Gastroesophageal sphincter (tissue), 4 donors: ENCODE results near the gene ESYT3. TPM values are rescaled to one million over a fixed set of nuclear protein-coding genes. Genes with fewer than 3 reads are reported as not detected.
"Not testable (repeated sequence)": the region's sequence is repeated elsewhere in the genome, so short reads cannot be mapped to it uniquely, and the experiment has no call there.

Experiments used
- ATAC-seq: fragments of 150-250 bp; one replicate; pipeline ENCODE4 v1.9.1; 2016; ENCODE audit warnings: mild to moderate bottlenecking, moderate library complexity
- H3K27ac ChIP-seq, 4 donors: fragments of 200-600 bp; sonication (generic) in 3 of 4; 1 replicate in 3 of 4; 2 replicates in 1 of 4; pipeline ENCODE4 v1.5.1; 2016 to 2019
- H3K27me3 ChIP-seq: fragments of 200-600 bp; sonication (generic); one replicate; pipeline ENCODE4 v1.5.1; 2019
- H3K36me3 ChIP-seq, 2 donors: fragments of 200-600 bp; sonication (generic); one replicate each; pipeline ENCODE4 v1.5.1; 2019; ENCODE audit warnings: control low read depth in 1 of 2
- H3K4me1 ChIP-seq, 3 donors: fragments of 200-600 bp; sonication (generic); 1 replicate in 2 of 3; 2 replicates in 1 of 3; pipeline ENCODE4 v1.5.1; 2016 to 2019; ENCODE audit warnings: control low read depth in 2 of 3
- H3K4me3 ChIP-seq, 2 donors: fragments of 200-600 bp; sonication (generic); one replicate each; pipeline ENCODE4 v1.5.1; 2019; ENCODE audit warnings: mild to moderate bottlenecking in 1 of 2, moderate library complexity in 1 of 2
- H3K9me3 ChIP-seq, 3 donors: fragments of 200-600 bp; sonication (generic); one replicate each; pipeline ENCODE4 v1.5.1; 2017 to 2019; ENCODE audit warnings: control low read depth in 2 of 3
- CTCF ChIP-seq, 4 experiments: fragments of 200-600 bp in 2 of 4; fragments of 450-650 bp in 2 of 4; sonication (generic) in 1 of 4; IDR thresholded peaks; one replicate each; pipeline ENCODE4 v1.5.1; 2017 to 2019; ENCODE audit warnings: antibody characterized with exemption in 4 of 4, mild to moderate bottlenecking in 2 of 4, moderate library complexity in 2 of 4
- EP300 ChIP-seq: sonication (generic); formaldehyde crosslinking; IDR thresholded peaks from one replicate; pipeline ENCODE4 v1.6.1; 2017; ENCODE audit warnings: antibody characterized with exemption, mild to moderate bottlenecking
- POLR2A ChIP-seq, 2 donors: fragments of 450-650 bp; IDR thresholded peaks; one replicate each; pipeline ENCODE4 v1.6.1; 2017; ENCODE audit warnings: antibody characterized with exemption in 2 of 2, mild to moderate bottlenecking in 2 of 2, moderate library complexity in 1 of 2
- POLR2AphosphoS5 ChIP-seq: sonication (generic); formaldehyde crosslinking; IDR thresholded peaks from one replicate; pipeline ENCODE4 v1.6.1; 2017; ENCODE audit warnings: antibody characterized with exemption
- WGBS, 2 donors: methylation state at CpG; one replicate each; pipeline ENCODE4 v1.1.5; 2018; ENCODE audit warnings: low coverage in 1 of 2; 5-methylcytosine and 5-hydroxymethylcytosine counted together
- total RNA-seq, 4 donors: library from RNA; depleted of rRNA; stranded (reverse); fragments of >200 nt; gene quantifications; one replicate each; pipeline ENCODE4 v1.1.0, GENCODE V29; 2016

The ESYT3 gene
- total RNA-seq, 4 donors from 2014 or later, result 0.93 to 1.9 (median 1.4) TPM

- Histone ChIP-seq H3K9me3 (peaks cover 0 to 9% (median 0%) of the 10 kb centered on the region in 3 donors), H3K4me3 (no peak overlapping the region), H3K4me1 (no peaks in the 10 kb centered on the region), H3K27me3 (no peaks in the 10 kb centered on the region), H3K36me3 (peaks cover 0 to 42% of the 10 kb centered on the region in 2 donors), H3K27ac (no peak overlapping the region)
- TF ChIP-seq EP300, result no peak
- TF ChIP-seq POLR2A (IDR thresholded peaks at IDR 0.05), result no peak
- no peak for TF ChIP-seq POLR2AphosphoS5
- no peak for TF ChIP-seq CTCF (IDR thresholded peaks at IDR 0.05)
- ATAC-seq, result no peak
- 97% methylated on average over 3 of the region's 4 CpGs; no CpG with 5 or more reads in 1 of the 2 donors for WGBS, 2 donors
Observed at GRCh38 chr3:138492980-138493675, 58.7 kb downstream of the ESYT3 start.

- no peaks in the 10 kb centered on the region for H3K4me1 ChIP-seq
- WGBS, 2 donors, result 66 to 74% methylated on average over 3 of the region's 3 CpGs
- H3K27ac ChIP-seq, result no peak overlapping the region
- no peaks in the 10 kb centered on the region for H3K27me3 ChIP-seq
- peaks cover 0 to 51% of the 10 kb centered on the region in 2 donors for H3K36me3 ChIP-seq
- peaks cover 0 to under 1% (median 0%) of the 10 kb centered on the region in 3 donors for H3K9me3 ChIP-seq
- ATAC-seq, result no peak
- TF ChIP-seq POLR2A (IDR thresholded peaks at IDR 0.05) (no peak), POLR2AphosphoS5 (no peak), EP300 (no peak), CTCF (IDR thresholded peaks at IDR 0.05) (no peak)
- H3K4me3 ChIP-seq, result no peak overlapping the region
Observed at GRCh38 chr3:138493804-138494606, 59.6 kb downstream of the ESYT3 start.

DNA sequence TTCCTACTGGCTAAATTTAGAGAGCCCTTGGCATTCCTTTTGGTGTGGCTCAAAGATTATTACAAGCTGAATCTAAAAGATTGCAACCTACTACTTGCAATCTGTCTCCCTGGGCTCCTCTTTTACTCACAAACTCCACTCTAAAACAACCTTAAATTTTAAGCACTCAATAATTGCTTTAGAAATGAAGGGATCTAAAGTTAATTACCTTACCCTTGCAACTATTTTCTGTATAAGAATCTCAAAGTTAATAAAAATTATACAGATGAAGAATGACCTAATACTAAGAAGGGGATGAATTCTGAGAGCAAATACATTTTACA is 60.2 kb downstream of the ESYT3 start:
- H3K27ac ChIP-seq, result no peak overlapping the region
- no peaks in the 10 kb centered on the region for H3K4me1 ChIP-seq
- H3K36me3 ChIP-seq, result peaks cover 0 to 57% of the 10 kb centered on the region in 2 donors
- no peak overlapping the region for H3K4me3 ChIP-seq
- H3K27me3 ChIP-seq, result no peaks in the 10 kb centered on the region
- no peaks in the 10 kb centered on the region for H3K9me3 ChIP-seq
- TF ChIP-seq POLR2A (IDR thresholded peaks at IDR 0.05) (no peak), POLR2AphosphoS5 (no peak), EP300 (no peak), CTCF (IDR thresholded peaks at IDR 0.05) (no peak)
- ATAC-seq, result no peak

DNA sequence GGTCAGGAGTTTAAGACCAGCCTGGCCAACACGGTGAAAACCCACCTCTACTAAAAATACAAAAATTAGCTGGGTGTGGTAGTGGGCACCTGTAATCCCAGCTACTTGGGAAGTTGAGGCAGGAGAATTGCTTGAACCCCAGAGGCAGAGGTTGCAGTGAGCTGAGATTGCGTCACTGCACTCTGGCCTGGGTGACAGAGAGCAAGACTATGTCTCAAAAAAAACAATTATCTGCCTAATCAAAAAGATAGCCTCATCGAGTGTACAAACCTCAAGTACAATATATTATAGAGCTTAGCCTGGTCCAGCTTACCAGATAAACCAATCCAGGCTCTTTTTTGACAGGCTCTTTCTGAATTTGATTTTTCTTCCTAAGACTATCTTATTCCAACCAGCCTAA is 61.2 kb downstream of the ESYT3 start:
- not testable (repeated sequence) for H3K27me3 ChIP-seq, H3K4me3 ChIP-seq, H3K4me1 ChIP-seq, ATAC-seq, H3K9me3 ChIP-seq, H3K27ac ChIP-seq
- WGBS, 2 donors, result 78 to 100% methylated on average over 2 of the region's 3 CpGs
- H3K36me3 ChIP-seq, result peaks cover 0 to 67% of the 10 kb centered on the region in 2 donors

GRCh38 chr3:138496436-138496835 is 62.0 kb downstream of the ESYT3 start:
- TF ChIP-seq CTCF (IDR thresholded peaks at IDR 0.05), result no peak
- no peak for TF ChIP-seq POLR2AphosphoS5
- no peak for TF ChIP-seq POLR2A (IDR thresholded peaks at IDR 0.05)
- no peak for TF ChIP-seq EP300
- Histone ChIP-seq H3K4me1 (no peaks in the 10 kb centered on the region), H3K9me3 (no peaks in the 10 kb centered on the region), H3K27ac (no peak overlapping the region), H3K36me3 (peaks cover 0 to 67% of the 10 kb centered on the region in 2 donors), H3K4me3 (no peak overlapping the region), H3K27me3 (no peaks in the 10 kb centered on the region)
- no peak for ATAC-seq
- WGBS, 2 donors, result 92 to 95% methylated on average over 2 of the region's 2 CpGs
